GM21423 (cell line): Measurements from ENCODE around the gene PANK4.
"Not testable (repeated sequence)": the region's sequence is repeated elsewhere in the genome, so short reads cannot be mapped to it uniquely, and the experiment has no call there.

Source experiments
- ATAC-seq: cut with Tn5 transposase; IDR thresholded peaks from one replicate; pipeline ENCODE4 v1.9.1; 2021; ENCODE audit warnings: mild to moderate bottlenecking, moderate library complexity; ENCODE audit not compliant: unreplicated experiment

Gene PANK4

GRCh38 chr1:2559509-2560298 is 33.3 kb upstream of the PANK4 start:
- ATAC-seq: no peak

- ATAC-seq: no peak
Measured at GRCh38 chr1:2558861-2559260, 32.5 kb upstream of the PANK4 start.

DNA sequence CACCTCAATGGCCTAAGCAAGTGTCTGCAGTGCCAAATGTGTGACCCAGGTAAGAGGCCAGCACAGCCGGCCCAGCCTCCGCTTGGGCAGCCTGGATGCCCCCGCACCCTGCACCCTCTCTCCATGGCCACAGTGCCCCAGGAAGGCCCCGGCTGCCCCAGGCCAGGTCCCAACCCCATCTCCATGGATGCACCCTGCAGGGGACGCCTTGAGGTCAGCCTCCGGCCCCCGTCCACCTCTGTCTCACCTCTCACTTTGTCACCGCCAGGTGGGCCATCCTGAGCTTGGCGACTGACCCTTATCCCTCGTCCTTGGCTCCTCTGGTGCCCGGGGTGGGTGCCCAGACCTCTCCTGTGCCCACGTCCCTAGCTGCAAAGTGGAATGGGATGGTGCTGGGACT is 32.0 kb upstream of the PANK4 start:
- ATAC-seq: no peak

- ATAC-seq: no peak
Measured at GRCh38 chr1:2557482-2558400, 31.3 kb upstream of the PANK4 start.

DNA sequence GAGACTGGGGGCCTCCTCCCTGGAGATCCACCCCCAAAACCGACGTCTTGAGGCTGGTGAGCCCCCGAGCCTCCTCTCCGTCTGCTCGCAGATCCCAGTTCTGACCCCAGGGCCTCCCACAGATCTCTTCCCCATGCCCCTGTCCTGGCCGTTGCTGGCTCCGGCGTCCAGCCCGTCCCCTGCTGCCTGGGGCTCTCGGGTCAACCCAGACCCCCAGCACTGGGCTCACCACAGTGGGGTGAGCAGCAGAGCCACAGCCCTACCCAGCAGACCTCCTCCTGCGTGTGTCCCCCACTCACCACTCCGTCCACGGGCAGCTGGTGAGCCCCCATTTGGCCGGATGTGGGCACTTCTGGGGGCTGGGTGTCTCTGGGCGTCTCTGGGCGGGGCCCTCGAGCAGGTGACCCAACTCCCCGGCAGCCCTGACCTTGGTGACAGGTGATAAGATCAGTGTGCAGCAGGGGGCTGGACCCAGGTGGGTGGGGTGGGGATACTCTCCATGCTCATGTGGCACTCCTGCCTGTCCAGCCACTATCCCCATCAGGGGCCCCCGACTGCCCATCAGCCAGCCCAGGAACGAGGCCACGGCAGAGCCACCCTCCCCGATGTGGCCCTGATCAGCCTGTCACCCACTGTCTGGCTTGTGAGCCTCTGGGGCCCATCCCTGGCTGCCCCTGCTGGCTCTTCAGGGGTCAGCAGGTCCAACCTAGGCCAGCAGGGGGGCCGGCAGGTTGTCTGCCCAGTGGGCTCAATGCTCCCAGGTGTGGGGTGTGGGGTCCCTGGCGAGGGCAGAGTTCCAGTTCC is 30.5 kb upstream of the PANK4 start:
- peak; percentile 23 for ATAC-seq

DNA sequence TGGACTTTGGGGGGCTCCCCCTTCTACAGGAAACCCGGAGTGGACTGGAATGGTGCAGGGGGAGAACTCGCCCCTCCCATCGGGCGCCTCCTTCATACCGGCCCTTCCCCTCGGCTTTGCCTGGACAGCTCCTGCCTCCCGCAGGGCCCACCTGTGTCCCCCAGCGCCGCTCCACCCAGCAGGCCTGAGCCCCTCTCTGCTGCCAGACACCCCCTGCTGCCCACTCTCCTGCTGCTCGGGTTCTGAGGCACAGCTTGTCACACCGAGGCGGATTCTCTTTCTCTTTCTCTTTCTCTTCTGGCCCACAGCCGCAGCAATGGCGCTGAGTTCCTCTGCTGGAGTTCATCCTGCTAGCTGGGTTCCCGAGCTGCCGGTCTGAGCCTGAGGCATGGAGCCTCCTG is 29.9 kb upstream of the PANK4 start, which contains the start of gene TNFRSF14:
TNFRSF14 (plus strand) TSS at position 95 of the 401 bp plus-strand sequence; CDS start at position 389, 294 bp downstream.
- ATAC-seq: peak; percentile 29

DNA sequence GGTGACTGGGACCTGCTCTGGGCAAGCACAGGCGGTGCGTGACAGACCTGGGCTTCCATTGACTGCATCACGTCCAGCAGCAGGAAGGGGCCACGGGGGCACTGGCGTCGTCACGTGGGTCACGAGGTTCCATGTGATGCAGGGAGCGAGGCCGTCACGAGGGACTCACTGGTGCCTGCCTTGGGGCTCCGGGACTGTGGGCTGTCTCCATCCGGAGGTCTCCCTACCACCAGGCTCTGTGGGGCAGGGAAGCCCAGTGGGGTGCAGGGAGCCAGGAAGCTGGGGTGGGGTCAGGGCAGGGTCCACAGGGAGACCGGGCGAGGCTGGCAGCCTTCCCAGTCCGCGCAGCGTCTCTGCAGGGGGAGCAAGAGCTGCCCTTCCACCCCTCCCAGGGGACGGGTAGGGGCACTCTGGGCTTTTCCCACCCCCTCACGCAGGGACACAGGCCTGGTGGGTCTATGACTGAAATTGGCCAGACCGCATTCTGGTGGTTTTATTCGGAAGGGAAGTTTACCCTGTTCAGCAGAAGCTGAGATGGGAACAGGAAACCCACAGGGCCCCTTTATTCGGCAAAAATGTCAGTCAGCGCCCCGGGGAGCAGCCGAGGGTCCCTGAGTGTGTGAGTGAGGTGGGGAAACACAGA is 29.4 kb upstream of the PANK4 start:
- ATAC-seq: peak; percentile 37

DNA sequence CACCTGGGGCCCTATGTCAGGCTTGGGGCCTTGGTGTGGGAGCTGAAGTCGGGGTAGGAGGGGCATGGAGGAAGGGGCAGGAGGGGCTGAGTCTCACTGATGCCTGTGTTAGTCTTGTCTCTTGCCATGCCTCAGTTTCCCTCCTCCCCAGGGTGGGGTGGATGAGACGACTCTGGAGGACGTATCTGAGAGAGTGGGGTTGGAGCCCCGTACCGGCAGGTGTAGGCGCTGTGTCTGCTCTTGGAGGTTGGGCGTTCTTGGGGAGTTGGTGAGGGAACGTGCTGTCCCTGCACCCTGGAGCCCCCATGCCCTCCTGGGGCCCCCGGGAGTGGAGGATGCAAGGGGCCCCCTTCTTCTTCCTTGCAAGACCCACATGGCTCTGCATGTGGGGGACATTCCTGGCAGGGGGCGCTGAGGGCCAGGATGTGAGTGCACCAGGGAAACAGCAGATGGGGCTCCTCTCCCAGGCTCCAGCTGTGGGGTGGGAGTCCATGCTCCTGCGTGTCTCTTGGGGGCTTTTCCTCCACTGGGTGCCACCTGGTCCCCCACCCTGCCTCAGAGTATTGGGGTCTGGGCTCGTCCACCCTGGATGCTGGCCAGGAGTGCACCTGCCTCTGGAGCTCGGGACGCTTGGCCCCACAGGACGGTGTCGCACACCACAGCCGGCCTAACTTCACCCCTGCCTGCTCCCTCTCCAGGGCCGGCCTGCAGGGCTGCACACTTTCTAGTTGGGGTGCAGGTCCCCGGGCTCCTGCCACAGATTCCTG is 28.4 kb upstream of the PANK4 start:
- ATAC-seq: no peak

DNA sequence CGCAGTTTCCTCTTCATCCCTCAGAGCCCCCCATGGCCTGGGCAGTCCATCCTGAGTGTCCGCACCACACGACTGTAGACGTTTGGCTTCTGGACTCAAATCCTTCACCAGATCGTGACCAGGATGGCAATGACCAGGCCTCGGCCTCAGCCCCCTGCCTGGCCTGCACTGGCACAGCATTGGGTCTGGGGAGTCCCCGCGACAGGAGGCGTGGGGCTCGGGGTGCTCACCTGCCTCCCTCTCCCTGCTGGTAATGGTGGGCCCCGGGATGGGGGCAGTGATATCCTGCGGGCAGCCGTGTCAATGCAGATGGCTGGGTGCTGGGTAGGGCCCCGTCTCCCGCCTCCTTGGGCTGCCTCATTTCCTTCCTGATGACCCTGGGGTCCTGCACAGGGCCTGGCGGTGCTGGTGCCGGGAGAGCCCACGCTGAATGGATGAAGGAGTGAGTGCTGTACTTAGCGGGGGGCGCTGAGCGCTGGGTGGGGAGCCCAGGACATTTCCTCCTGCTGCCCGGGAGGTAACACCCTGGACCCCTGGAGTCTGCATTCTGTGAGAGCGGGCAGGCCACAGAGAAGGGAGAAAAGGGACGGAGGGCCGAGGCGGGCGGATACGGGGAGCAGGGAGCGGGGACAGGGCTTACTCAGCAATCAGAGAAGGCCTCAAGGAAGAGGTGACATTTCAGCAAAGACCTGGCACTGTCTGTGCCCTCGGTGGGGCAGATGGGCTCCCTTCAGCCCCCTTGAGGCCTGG is 27.6 kb upstream of the PANK4 start:
- ATAC-seq: no peak

GRCh38 chr1:2553076-2553475 is 26.7 kb upstream of the PANK4 start:
- not testable (repeated sequence) for ATAC-seq

- ATAC-seq: no peak
Measured at GRCh38 chr1:2552189-2552588, 25.8 kb upstream of the PANK4 start.

GRCh38 chr1:2551544-2551943 is 25.1 kb upstream of the PANK4 start:
- not testable (repeated sequence) for ATAC-seq

GRCh38 chr1:2550309-2550861 is 24.0 kb upstream of the PANK4 start:
- not testable (repeated sequence) for ATAC-seq

- not testable (repeated sequence) for ATAC-seq
Measured at GRCh38 chr1:2549367-2550029, 23.1 kb upstream of the PANK4 start.

GRCh38 chr1:2548068-2548589 is 21.7 kb upstream of the PANK4 start:
- peak; percentile 17 for ATAC-seq

DNA sequence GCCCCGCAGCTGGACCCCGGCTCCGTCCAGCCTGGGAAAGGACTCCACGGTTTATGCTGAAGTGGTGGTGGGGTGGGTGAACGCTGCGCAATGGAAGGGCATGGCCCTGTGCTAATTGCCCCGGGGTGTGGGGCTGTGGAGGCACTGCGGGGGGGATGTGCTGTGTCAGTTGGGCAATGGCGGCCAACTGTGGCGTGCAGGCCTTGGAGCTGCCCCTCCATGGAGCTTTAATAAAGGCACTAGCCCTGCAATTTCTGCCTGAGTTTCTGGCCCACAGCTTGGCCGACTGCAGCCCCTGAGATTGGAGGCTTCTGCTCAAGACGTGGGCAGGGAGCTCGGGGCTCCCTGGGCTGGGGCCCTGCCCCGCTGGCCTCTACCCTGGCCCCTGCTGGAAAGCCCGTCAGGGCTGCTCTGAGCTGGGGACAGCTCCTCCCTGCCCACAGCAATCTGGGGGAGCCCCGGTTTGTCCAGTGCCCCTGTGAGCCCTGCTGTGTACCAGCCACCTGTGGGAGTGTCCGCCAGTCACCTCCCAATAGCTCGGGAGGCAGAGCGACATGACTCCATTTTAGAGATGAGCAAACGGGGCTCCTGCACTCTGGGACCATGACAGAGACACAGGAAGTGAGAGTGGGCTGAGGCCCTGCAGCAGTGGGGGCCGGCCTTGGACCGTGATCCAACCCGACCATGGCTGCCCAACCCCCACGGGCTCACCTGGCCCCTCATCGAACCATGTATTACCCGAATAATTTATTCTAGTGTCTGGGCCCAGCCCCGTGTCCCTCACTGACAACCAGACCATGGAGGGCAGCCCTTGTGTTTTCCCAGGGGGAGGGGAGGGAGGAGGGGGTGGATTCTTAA is 21.0 kb upstream of the PANK4 start:
- peak; percentile 18 for ATAC-seq
